Measurements from ENCODE around the gene PHLDB2.

GRCh38 chr3:111928613-111929012, 69.5 kb downstream of the PHLDB2 start:
- TF ChIP-seq RAD21 (IDR thresholded peaks at IDR 0.05; ENCODE audit: low read depth), result no peak
- TF ChIP-seq SIN3A (IDR thresholded peaks at IDR 0.05; ENCODE audit: low read depth), result no peak
- no peak for TF ChIP-seq REST (IDR thresholded peaks at IDR 0.05; ENCODE audit: low read depth)
- no peak for TF ChIP-seq CTCF (IDR thresholded peaks at IDR 0.05 in 2 of 3, conservative IDR thresholded peaks at IDR 0.05 in 1 of 3; ENCODE audit: borderline replicate concordance in 1 of 3, insufficient read depth in 1 of 3, low read depth in 2 of 3, low read length in 2 of 3)
- no peak for TF ChIP-seq ATF3 (IDR thresholded peaks at IDR 0.05)
- TF ChIP-seq EZH2 (IDR thresholded peaks at IDR 0.05), result no peak
- no peak for TF ChIP-seq JUND (IDR thresholded peaks at IDR 0.05)
- TF ChIP-seq CEBPB (IDR thresholded peaks at IDR 0.05; ENCODE audit: low read depth), result no peak
- TF ChIP-seq EGR1 (IDR thresholded peaks at IDR 0.05; ENCODE audit: low read depth), result no peak
- TF ChIP-seq POLR2AphosphoS5 (IDR thresholded peaks at IDR 0.05; ENCODE audit: low read depth, low read length), result no peak
- TF ChIP-seq POLR2A (IDR thresholded peaks at IDR 0.05; ENCODE audit: borderline replicate concordance, extremely low read depth, insufficient read depth, insufficient read length), result no peak
- TF ChIP-seq ELF1 (IDR thresholded peaks at IDR 0.05; ENCODE audit: borderline replicate concordance, low read depth), result no peak
- no peak for TF ChIP-seq EZH2phosphoT487 (IDR thresholded peaks at IDR 0.05; ENCODE audit: borderline replicate concordance)
